HepG2 (cell line): ENCODE measurements around the gene PLCB1. TPM values are rescaled to one million over a fixed set of nuclear protein-coding genes. Genes with fewer than 3 reads are reported as not detected.

Experiments used
- ATF7-NPFF ChIP-seq: sonication (generic); formaldehyde crosslinking; IDR thresholded peaks from 2 replicates; pipeline ENCODE4 v1.8.1; 2023; ENCODE audit warnings: mild to moderate bottlenecking, low read depth, missing genetic modification reagents, moderate library complexity
- CREM ChIP-seq, 2 experiments: sonication (generic) in 1 of 2; formaldehyde crosslinking in 1 of 2; IDR thresholded peaks; 2 replicates each; pipeline versions ENCODE4 v1.4.0 to v1.6.1; 2016 to 2020; ENCODE audit warnings: antibody characterized with exemption in 1 of 2, mild to moderate bottlenecking in 1 of 2, missing genetic modification reagents in 1 of 2
- ESRRA ChIP-seq: sonication (generic); formaldehyde crosslinking; IDR thresholded peaks from 2 replicates; pipeline ENCODE4 v1.5.1; 2020; ENCODE audit warnings: mild to moderate bottlenecking, low read depth, missing genetic modification reagents
- HOXD1 ChIP-seq: sonication (generic); formaldehyde crosslinking; IDR thresholded peaks from 2 replicates; pipeline ENCODE4 v1.5.0; 2020; ENCODE audit warnings: missing genetic modification reagents
- JDP2 ChIP-seq: sonication (generic); formaldehyde crosslinking; IDR thresholded peaks from 2 replicates; pipeline ENCODE4 v1.8.1; 2022; ENCODE audit warnings: missing genetic modification reagents, borderline replicate concordance
- MAFF ChIP-seq: IDR thresholded peaks from 2 replicates; pipeline ENCODE4 v1.6.1; 2011; ENCODE audit warnings: low read depth, low read length, improper control_type of control experiment
- SP4 ChIP-seq: sonication (generic); formaldehyde crosslinking; IDR thresholded peaks from 2 replicates; pipeline ENCODE4 v1.8.1; 2023; ENCODE audit warnings: mild to moderate bottlenecking, missing genetic modification reagents
- TRIM24 ChIP-seq: sonication (generic); formaldehyde crosslinking; IDR thresholded peaks from 2 replicates; pipeline ENCODE4 v1.8.0; 2022; ENCODE audit warnings: mild to moderate bottlenecking, missing genetic modification reagents
- ZNF180 ChIP-seq: sonication (generic); formaldehyde crosslinking; IDR thresholded peaks from 2 replicates; pipeline ENCODE4 v1.4.0; 2020; ENCODE audit warnings: low read depth, missing genetic modification reagents, borderline replicate concordance
- ZNF205 ChIP-seq: IDR thresholded peaks from 2 replicates; pipeline ENCODE4 v1.6.1; 2018; ENCODE audit warnings: missing biosample characterization, missing genetic modification reagents
- ZNF3 ChIP-seq: IDR thresholded peaks from 2 replicates; pipeline ENCODE4 v1.7.0; 2017; ENCODE audit warnings: inconsistent platforms
- ZNF883 ChIP-seq: sonication (generic); formaldehyde crosslinking; IDR thresholded peaks from 2 replicates; pipeline ENCODE4 v1.5.1; 2020; ENCODE audit warnings: mild to moderate bottlenecking, missing genetic modification reagents; ENCODE audit errors: not compliant biosample characterization
- polyA plus RNA-seq, 8 experiments: library from polyadenylated mRNA; depleted of rRNA in 3 of 8; stranded (reverse) in 7 of 8; unstranded in 1 of 8; fragments of >200 nt; fragmentation: Illumina TruSeq in 4 of 8; extraction: Trizol in 4 of 8; gene quantifications; 2 replicates each; pipeline versions ENCODE4 v1.2.1 to v1.2.3, GENCODE V29; 2011 to 2016; ENCODE audit warnings: low read depth in 4 of 8, missing spikeins in 1 of 8, mixed read lengths in 1 of 8; ENCODE audit not compliant: insufficient read depth in 1 of 8
- total RNA-seq, 5 experiments: library from RNA; depleted of rRNA; stranded (reverse); fragments of >200 nt; fragmentation: Illumina TruSeq; extraction: Trizol; gene quantifications; 2 replicates each; pipeline ENCODE4 v1.2.3, GENCODE V29; 2016; ENCODE audit warnings: low read depth in 1 of 5
- TF ChIP-seq, protein P1 (sequence below), 2 experiments: IDR thresholded peaks; 2 replicates each; pipeline ENCODE4 v1.6.1; 2011 to 2012; ENCODE audit warnings: low read length in 2 of 2, borderline replicate concordance in 1 of 2, low read depth in 1 of 2, mild to moderate bottlenecking in 1 of 2, moderate library complexity in 1 of 2
- TF ChIP-seq, protein P2 (sequence below): sonication (generic); formaldehyde crosslinking; IDR thresholded peaks from 2 replicates; pipeline ENCODE4 v1.5.1; 2020; ENCODE audit warnings: missing genetic modification reagents, mild to moderate bottlenecking, borderline replicate concordance
- TF ChIP-seq, protein P3 (sequence below): sonication (generic); formaldehyde crosslinking; IDR thresholded peaks from 2 replicates; pipeline ENCODE4 v1.4.0; 2020; ENCODE audit warnings: missing genetic modification reagents, borderline replicate concordance

The PLCB1 gene
- total and polyA plus RNA-seq, 2 of the 13 experiments (the other 11 are each of a cell fraction or from before 2014, with no cell fraction given): 42.4 to 55.9 TPM

DNA sequence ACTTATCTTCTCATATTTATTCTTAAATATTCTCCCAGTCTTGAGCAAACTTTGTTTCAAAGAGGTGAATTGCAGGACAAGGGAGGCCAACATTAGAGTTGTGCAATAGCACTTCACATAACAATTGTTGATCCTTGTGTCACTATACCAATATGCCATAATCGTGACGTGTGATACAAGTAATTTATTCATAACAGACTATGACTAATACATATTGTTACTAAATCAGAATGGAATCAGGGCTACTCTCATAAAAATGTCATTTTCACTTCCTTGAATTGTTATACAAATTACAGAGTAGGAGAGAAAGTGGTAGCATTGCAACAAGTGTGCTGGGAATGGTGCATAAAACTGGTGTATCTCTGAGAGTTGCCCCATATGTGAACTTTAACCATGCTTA lies 37.2 kb upstream of the PLCB1 start (continued):
- TF ChIP-seq MAFF (no peak), CREM (IDR thresholded peaks at IDR 0.05) (peak; percentile 61; the same call in 1 of the 2 replicates), CREM (CRISPR knock-in tag; IDR thresholded peaks at IDR 0.05) (no peak), ZNF180 (CRISPR knock-in tag) (no peak), ZNF205 (CRISPR knock-in tag) (no peak), JDP2 (CRISPR knock-in tag) (no peak), HOXD1 (CRISPR knock-in tag) (no peak), ZNF3 (no peak), SP4 (no peak), ZNF883 (CRISPR knock-in tag) (no peak), ATF7-NPFF (no peak), ESRRA (CRISPR knock-in tag) (no peak), TRIM24 (CRISPR knock-in tag) (no peak)
- TF ChIP-seq, protein P1, sequence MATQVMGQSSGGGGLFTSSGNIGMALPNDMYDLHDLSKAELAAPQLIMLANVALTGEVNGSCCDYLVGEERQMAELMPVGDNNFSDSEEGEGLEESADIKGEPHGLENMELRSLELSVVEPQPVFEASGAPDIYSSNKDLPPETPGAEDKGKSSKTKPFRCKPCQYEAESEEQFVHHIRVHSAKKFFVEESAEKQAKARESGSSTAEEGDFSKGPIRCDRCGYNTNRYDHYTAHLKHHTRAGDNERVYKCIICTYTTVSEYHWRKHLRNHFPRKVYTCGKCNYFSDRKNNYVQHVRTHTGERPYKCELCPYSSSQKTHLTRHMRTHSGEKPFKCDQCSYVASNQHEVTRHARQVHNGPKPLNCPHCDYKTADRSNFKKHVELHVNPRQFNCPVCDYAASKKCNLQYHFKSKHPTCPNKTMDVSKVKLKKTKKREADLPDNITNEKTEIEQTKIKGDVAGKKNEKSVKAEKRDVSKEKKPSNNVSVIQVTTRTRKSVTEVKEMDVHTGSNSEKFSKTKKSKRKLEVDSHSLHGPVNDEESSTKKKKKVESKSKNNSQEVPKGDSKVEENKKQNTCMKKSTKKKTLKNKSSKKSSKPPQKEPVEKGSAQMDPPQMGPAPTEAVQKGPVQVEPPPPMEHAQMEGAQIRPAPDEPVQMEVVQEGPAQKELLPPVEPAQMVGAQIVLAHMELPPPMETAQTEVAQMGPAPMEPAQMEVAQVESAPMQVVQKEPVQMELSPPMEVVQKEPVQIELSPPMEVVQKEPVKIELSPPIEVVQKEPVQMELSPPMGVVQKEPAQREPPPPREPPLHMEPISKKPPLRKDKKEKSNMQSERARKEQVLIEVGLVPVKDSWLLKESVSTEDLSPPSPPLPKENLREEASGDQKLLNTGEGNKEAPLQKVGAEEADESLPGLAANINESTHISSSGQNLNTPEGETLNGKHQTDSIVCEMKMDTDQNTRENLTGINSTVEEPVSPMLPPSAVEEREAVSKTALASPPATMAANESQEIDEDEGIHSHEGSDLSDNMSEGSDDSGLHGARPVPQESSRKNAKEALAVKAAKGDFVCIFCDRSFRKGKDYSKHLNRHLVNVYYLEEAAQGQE (IDR thresholded peaks at IDR 0.05; ENCODE audit: borderline replicate concordance in 1 of 2, low read depth in 1 of 2, low read length in 2 of 2): no peak
- TF ChIP-seq, protein P2, sequence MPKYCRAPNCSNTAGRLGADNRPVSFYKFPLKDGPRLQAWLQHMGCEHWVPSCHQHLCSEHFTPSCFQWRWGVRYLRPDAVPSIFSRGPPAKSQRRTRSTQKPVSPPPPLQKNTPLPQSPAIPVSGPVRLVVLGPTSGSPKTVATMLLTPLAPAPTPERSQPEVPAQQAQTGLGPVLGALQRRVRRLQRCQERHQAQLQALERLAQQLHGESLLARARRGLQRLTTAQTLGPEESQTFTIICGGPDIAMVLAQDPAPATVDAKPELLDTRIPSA: no peak
- TF ChIP-seq, protein P3, sequence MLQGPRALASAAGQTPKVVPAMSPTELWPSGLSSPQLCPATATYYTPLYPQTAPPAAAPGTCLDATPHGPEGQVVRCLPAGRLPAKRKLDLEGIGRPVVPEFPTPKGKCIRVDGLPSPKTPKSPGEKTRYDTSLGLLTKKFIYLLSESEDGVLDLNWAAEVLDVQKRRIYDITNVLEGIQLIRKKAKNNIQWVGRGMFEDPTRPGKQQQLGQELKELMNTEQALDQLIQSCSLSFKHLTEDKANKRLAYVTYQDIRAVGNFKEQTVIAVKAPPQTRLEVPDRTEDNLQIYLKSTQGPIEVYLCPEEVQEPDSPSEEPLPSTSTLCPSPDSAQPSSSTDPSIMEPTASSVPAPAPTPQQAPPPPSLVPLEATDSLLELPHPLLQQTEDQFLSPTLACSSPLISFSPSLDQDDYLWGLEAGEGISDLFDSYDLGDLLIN (CRISPR knock-in tag): no peak
